ENCODE data around the gene TEAD2.

The TEAD2 gene

DNA sequence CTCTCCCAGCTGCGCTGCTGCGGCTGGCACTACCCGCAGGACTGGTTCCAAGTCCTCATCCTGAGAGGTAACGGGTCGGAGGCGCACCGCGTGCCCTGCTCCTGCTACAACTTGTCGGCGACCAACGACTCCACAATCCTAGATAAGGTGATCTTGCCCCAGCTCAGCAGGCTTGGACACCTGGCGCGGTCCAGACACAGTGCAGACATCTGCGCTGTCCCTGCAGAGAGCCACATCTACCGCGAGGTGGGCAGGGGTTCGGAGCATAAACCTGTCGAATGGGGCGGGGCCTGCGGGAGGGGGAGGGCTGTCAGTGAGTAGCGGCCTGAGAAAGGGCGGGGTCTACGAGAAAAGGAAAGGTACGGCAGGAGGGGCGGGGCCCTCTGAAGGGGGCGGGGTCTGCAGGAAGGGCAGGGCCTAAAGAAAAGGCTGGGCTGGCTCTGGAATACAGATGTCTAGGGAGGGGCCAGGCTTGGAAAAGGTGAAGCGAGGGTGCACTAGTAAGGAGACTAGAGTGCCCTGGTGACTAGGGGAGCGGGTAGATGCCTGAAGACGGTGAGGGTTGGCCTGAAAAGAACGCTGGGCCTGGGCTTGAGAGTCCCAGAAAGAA lies 23.4 kb downstream of the TEAD2 start:
- TF ChIP-seq, protein P1, sequence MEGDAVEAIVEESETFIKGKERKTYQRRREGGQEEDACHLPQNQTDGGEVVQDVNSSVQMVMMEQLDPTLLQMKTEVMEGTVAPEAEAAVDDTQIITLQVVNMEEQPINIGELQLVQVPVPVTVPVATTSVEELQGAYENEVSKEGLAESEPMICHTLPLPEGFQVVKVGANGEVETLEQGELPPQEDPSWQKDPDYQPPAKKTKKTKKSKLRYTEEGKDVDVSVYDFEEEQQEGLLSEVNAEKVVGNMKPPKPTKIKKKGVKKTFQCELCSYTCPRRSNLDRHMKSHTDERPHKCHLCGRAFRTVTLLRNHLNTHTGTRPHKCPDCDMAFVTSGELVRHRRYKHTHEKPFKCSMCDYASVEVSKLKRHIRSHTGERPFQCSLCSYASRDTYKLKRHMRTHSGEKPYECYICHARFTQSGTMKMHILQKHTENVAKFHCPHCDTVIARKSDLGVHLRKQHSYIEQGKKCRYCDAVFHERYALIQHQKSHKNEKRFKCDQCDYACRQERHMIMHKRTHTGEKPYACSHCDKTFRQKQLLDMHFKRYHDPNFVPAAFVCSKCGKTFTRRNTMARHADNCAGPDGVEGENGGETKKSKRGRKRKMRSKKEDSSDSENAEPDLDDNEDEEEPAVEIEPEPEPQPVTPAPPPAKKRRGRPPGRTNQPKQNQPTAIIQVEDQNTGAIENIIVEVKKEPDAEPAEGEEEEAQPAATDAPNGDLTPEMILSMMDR (IDR thresholded peaks at IDR 0.05; ENCODE audit: borderline replicate concordance, extremely low read depth, low read length, poor library complexity, severe bottlenecking): no peak
- no peak for TF ChIP-seq EZH2 (IDR thresholded peaks at IDR 0.05; ENCODE audit: borderline replicate concordance, low read depth, low read length, severe bottlenecking)
- DNase-seq: no peak
- Histone ChIP-seq H2AFZ (ENCODE audit: low read depth, low read length) (no peak overlapping the region), H3K36me3 (ENCODE audit: insufficient read depth, low read length) (no peaks in the 10 kb centered on the region), H4K20me1 (ENCODE audit: insufficient read depth, low read length) (no peaks in the 10 kb centered on the region), H3K4me1 (ENCODE audit: insufficient read depth, low read length) (peaks cover 2% of the 10 kb centered on the region), H3K27ac (ENCODE audit: low read length) (no peak overlapping the region), H3K9me3 (ENCODE audit: insufficient read depth, low read length, severe bottlenecking) (no peaks in the 10 kb centered on the region), H3K79me2 (ENCODE audit: insufficient read depth, low read length) (no peaks in the 10 kb centered on the region), H3K9ac (ENCODE audit: low read depth, low read length) (no peak overlapping the region), H3K27me3 (ENCODE audit: insufficient read depth, low read length, poor library complexity) (no peaks in the 10 kb centered on the region), H3K4me2 (ENCODE audit: insufficient read depth, low read length) (no peak overlapping the region), H3K4me3 (ENCODE audit: low read depth in 1 of 2, low read length in 2 of 2) (no peak overlapping the region)
- ATAC-seq (ENCODE audit: insufficient read depth, low read depth): no peak

DNA sequence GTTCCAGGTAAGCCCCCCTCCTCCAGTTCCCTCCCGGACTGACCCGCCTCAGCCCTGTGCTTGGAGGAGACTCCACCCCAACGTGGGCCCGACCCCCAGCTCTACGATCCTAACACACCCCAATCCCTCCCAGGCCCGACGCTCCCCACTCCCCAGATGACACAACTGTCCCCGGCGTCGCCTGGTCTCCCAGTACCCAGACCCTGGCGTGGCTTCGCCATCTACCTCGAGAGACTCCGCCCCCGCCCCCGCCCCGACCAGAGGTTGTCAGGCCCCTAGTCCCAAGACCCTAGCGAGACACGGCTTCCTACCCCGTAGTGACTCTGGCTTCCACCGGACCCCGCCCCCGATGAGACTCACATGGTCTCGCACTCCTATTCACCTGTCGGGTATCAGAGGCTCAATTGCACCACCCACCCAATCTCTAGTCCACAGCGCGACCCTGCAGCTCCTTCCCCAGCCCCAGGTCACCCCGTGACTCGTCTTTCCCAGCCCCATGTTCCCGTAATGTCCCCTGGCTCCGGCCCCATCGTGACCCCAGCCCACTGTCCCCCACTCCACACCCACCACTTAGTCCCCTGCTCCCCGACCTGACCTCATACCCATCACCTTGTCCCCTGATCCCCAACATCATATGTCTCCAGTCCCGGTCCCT lies 24.1 kb downstream of the TEAD2 start:
- H3K9me3 ChIP-seq (ENCODE audit: insufficient read depth, low read length, severe bottlenecking): no peaks in the 10 kb centered on the region
- ATAC-seq (ENCODE audit: insufficient read depth, low read depth): no peak
- H3K36me3 ChIP-seq (ENCODE audit: insufficient read depth, low read length): no peaks in the 10 kb centered on the region
- H3K27me3 ChIP-seq (ENCODE audit: insufficient read depth, low read length, poor library complexity): no peaks in the 10 kb centered on the region
- H3K27ac ChIP-seq (ENCODE audit: low read length): no peak overlapping the region
- H3K79me2 ChIP-seq (ENCODE audit: insufficient read depth, low read length): no peaks in the 10 kb centered on the region
- H4K20me1 ChIP-seq (ENCODE audit: insufficient read depth, low read length): no peaks in the 10 kb centered on the region
- H2AFZ ChIP-seq (ENCODE audit: low read depth, low read length): no peak overlapping the region
- no peak overlapping the region for H3K4me2 ChIP-seq (ENCODE audit: insufficient read depth, low read length)
- peaks cover 8% of the 10 kb centered on the region for H3K4me1 ChIP-seq (ENCODE audit: insufficient read depth, low read length)
- TF ChIP-seq, protein P1 (IDR thresholded peaks at IDR 0.05; ENCODE audit: borderline replicate concordance, extremely low read depth, low read length, poor library complexity, severe bottlenecking): no peak
- TF ChIP-seq EZH2 (IDR thresholded peaks at IDR 0.05; ENCODE audit: borderline replicate concordance, low read depth, low read length, severe bottlenecking): no peak
- H3K4me3 ChIP-seq (ENCODE audit: low read depth in 1 of 2, low read length in 2 of 2): no peak overlapping the region
- H3K9ac ChIP-seq (ENCODE audit: low read depth, low read length): no peak overlapping the region
- no peak for DNase-seq

DNA sequence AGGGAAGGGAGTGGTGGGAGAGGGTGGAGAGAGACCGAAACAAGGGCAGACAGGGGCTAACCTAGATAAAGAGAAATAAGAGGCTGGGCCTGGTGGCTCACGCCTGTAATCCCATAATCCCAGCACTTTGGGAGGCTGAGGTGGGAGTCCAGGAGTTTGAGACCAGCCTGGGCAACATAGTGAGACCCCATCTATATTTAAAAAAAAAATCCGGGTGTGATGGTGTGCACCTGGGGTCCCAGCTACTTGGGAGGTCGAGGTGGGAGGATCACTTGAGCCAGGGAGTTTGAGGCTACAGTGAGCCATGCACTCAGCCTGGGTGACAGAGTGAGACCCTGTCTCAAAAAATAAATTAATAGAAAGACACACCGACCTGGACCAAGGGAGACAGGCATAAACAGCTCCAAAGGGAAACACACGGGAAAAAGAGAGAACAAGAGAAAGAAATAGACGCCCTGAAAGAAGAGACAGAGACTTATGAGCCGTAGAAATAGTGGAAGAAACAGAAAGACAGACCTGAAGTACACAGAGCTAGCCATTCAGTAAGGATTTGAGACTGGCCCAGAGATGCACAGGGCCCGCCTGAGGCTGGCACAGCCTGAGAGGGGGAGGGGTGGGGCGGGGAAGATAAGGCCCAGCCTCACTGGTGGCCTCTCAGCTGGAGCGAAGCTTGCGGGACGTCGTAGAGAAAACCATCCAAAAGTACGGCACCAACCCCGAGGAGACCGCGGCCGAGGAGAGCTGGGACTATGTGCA lies 24.8 kb downstream of the TEAD2 start:
- Histone ChIP-seq H3K9me3 (ENCODE audit: insufficient read depth, low read length, severe bottlenecking) (no peaks in the 10 kb centered on the region), H3K4me1 (ENCODE audit: insufficient read depth, low read length) (peaks cover 11% of the 10 kb centered on the region), H3K27ac (ENCODE audit: low read length) (no peak overlapping the region), H3K79me2 (ENCODE audit: insufficient read depth, low read length) (no peaks in the 10 kb centered on the region), H3K36me3 (ENCODE audit: insufficient read depth, low read length) (no peaks in the 10 kb centered on the region), H3K9ac (ENCODE audit: low read depth, low read length) (no peak overlapping the region), H4K20me1 (ENCODE audit: insufficient read depth, low read length) (no peaks in the 10 kb centered on the region), H3K27me3 (ENCODE audit: insufficient read depth, low read length, poor library complexity) (no peaks in the 10 kb centered on the region), H3K4me2 (ENCODE audit: insufficient read depth, low read length) (no peak overlapping the region), H2AFZ (ENCODE audit: low read depth, low read length) (no peak overlapping the region), H3K4me3 (ENCODE audit: low read depth in 1 of 2, low read length in 2 of 2) (no peak overlapping the region)
- TF ChIP-seq, protein P1 (IDR thresholded peaks at IDR 0.05; ENCODE audit: borderline replicate concordance, extremely low read depth, low read length, poor library complexity, severe bottlenecking): no peak
- no peak for TF ChIP-seq EZH2 (IDR thresholded peaks at IDR 0.05; ENCODE audit: borderline replicate concordance, low read depth, low read length, severe bottlenecking)
- ATAC-seq (ENCODE audit: insufficient read depth, low read depth) (no peak), DNase-seq (no peak)

Data from DND-41 (cell line).